Epithelial cell of esophagus (primary cell): ENCODE results near the gene FTSJ3.
"Not testable (repeated sequence)": the region's sequence is repeated elsewhere in the genome, so short reads cannot be mapped to it uniquely, and the experiment has no call there.

ENCODE experiments used
- DNase-seq: peaks from one replicate; pipeline ENCODE4 v3.0.0; 2010; ENCODE audit warnings: low read depth
- H3K4me3 ChIP-seq: 2 replicates; pipeline ENCODE4 v1.5.1; 2011; ENCODE audit warnings: mild to moderate bottlenecking, low read length, control low read depth
- TF ChIP-seq, protein P1 (sequence below): IDR thresholded peaks from 2 replicates; pipeline ENCODE4 v1.5.1; 2011; ENCODE audit warnings: low read depth, mild to moderate bottlenecking, low read length, control low read depth, inconsistent platforms; ENCODE audit not compliant: insufficient read depth; ENCODE audit errors: missing control alignments

Gene FTSJ3

DNA sequence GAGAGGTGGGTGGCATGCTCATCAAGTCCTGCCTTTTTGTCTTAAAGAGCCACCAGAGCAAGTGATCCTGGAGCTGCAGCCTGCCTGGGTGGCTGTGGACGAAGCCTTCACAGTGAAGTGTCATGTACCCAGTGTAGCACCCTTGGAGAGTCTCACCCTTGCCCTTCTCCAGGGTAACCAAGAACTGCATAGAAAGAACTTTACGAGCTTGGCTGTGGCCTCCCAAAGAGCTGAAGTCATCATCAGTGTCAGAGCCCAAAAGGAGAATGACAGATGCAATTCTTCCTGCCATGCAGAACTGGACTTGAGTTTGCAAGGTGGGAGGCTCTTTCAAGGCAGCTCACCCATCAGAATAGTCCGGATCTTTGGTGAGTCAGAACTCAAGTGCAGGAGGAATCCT, 31.8 kb upstream of the FTSJ3 start:
- no peak for DNase-seq
- TF ChIP-seq, protein P1, sequence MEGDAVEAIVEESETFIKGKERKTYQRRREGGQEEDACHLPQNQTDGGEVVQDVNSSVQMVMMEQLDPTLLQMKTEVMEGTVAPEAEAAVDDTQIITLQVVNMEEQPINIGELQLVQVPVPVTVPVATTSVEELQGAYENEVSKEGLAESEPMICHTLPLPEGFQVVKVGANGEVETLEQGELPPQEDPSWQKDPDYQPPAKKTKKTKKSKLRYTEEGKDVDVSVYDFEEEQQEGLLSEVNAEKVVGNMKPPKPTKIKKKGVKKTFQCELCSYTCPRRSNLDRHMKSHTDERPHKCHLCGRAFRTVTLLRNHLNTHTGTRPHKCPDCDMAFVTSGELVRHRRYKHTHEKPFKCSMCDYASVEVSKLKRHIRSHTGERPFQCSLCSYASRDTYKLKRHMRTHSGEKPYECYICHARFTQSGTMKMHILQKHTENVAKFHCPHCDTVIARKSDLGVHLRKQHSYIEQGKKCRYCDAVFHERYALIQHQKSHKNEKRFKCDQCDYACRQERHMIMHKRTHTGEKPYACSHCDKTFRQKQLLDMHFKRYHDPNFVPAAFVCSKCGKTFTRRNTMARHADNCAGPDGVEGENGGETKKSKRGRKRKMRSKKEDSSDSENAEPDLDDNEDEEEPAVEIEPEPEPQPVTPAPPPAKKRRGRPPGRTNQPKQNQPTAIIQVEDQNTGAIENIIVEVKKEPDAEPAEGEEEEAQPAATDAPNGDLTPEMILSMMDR = no peak
- no peak overlapping the region for H3K4me3 ChIP-seq

DNA sequence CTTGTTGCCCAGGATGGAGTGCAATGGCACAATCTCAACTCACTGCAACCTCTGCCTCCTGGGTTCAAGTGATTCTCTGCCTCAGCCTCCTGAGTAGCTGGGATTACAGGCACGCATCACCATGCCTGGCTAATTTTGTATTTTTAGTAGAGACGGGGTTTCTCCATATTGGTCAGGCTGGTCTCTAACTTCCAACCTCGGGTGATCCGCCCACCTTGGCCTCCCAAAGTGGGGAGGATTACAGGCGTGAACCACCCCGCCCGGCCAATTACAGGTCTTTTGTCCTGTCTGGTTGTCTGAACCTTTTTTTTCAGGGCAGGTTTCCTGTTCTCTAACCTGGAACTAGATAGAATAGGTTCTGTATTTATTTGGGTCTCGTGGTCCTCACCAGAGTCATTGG, 29.0 kb upstream of the FTSJ3 start:
- H3K4me3 ChIP-seq, DNase-seq: not testable (repeated sequence)

DNA sequence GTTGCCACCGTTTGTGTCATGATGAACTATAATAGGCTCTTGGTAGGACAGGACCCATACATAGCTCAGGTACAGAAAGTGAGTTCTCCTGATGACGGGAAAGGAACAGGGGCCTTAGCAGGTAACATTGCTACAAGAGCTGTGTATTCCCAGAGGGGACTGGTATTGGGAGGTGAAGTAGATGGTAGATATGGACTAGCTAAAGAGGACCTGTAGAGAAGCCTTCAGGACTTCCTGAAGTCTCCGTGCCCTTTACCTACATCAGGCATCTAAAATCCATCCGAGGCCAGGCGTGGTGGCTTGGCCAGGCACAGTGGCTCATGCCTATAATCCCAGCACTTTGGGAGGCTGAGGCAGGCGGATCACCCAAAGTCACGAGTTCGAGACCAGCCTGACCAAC, 27.7 kb upstream of the FTSJ3 start:
- no peak overlapping the region for H3K4me3 ChIP-seq
- no peak for DNase-seq
- TF ChIP-seq, protein P1 = no peak

DNA sequence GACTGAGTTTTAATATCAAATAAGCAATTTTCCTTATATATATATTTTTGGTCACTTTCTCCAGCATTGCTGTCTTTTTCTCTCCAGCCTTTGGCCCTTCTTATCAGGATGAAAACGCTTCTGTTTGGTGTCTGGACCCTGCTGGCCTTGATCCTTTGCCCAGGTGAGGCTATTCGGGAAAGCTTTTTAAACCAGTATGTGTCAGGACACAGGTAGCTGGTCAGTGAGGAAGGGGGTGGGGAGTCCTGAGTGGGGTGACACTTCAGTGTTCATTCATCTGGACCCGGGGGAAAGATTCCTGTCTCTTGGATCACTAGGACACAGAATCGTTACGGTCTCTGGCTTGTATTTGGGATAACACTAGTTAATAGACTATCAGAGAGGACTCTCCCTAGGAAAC, 27.2 kb upstream of the FTSJ3 start:
- no peak for DNase-seq
- no peak overlapping the region for H3K4me3 ChIP-seq
- TF ChIP-seq, protein P1 = no peak

DNA sequence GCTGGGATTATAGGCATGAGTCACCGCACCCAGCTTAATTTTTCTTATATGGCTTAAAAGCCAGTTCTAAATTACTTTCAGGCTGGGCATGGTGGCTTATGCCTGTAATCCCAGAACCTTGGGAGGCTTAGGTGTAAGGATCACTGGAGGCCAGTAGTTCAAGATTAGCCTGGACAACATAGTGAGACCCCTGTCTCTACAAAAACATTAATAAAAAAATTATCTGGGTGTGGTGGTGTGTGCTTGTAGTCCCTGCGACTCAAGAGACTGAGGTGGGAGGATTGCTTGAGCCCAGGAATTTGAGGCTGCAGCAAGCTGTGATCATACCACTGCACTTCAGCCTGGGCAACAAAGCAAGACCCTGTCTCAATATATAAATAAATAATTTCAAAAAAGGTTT, 25.8 kb upstream of the FTSJ3 start:
- DNase-seq = no peak
- no peak overlapping the region for H3K4me3 ChIP-seq
- TF ChIP-seq, protein P1 = no peak

DNA sequence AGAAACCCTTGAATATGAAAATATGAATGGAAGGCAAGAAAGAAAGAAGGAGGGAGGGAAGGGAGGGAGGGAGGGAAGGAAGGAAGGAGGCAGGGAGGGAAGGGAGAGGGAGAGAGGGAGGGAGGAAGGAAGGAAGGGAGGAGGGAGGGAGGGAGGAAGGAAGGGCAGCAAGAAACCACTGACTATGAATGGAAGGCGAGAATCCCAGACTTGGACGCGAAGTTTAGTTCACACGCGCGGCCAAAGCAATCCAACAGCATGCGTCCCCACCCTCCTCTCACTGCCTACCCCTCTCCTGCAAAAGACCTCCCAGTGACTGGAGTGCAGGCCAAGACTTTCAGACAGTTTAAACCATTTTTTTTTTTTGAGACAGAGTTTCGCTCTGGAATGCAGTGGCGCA, 22.9 kb upstream of the FTSJ3 start:
- no peak for DNase-seq
- TF ChIP-seq, protein P1 = no peak
- H3K4me3 ChIP-seq = no peak overlapping the region

DNA sequence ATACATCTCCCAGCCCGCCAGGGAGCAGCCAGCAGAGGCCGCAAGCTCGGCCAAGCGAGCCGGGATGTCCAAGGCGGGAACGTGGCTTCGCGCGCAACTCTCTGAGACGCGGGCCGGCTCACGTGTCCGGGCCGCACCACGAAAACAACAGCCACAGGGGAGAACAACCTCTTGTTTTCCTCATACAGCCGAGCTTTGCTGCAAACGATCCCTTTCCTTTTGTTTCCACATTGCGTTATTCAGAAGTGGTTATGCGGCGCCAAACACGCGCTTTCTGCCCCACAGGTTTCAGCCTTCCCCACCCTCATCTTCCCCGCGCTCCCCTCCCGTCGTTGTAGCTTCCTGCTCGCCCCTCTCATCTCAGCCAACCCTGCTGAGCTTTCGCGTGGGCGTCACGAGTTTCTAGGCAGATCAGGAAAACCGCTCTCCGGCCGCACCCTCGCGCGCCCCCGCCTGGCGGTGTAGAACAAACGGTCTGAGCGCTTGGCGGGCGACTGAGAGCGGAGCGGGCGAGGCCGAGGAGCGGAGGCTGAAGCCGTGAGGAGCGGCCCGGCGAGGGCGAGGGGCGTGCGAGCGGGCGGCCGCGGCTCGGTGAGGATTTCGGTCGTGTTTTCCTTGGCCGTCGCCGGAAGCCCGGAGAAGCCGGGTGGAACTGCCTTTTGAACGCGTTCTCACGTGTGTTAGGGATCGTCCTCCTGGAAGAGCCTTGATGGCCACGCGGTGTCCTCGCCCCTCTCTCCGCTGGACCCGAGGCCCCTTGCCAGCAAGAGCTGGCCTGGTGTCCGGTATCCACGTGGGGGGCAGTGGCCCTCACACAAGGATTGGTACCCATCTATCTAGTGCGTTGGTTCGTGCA, 21.6 kb upstream of the FTSJ3 start:
- peak overlapping the region; percentile 40 for H3K4me3 ChIP-seq
- peak; percentile 95 for DNase-seq
- TF ChIP-seq, protein P1 = peak; percentile 60
